GM12892 (cell line): ENCODE data around the gene IST1.

Source experiments
- POLR2A ChIP-seq: IDR thresholded peaks from 2 replicates; pipeline ENCODE4 v1.6.1; 2011; ENCODE audit warnings: low read depth, low read length, control low read depth
- POLR2AphosphoS5 ChIP-seq: IDR thresholded peaks from 2 replicates; pipeline ENCODE4 v1.6.1; 2011; ENCODE audit warnings: low read depth, low read length, control low read depth

- TF ChIP-seq POLR2A: no peak
- no peak for TF ChIP-seq POLR2AphosphoS5
Observed at GRCh38 chr16:71927787-71928186, 32.5 kb downstream of the IST1 start.
